Measurements from ENCODE around the gene ZNF133. TPM values are rescaled to one million over a fixed set of nuclear protein-coding genes. Genes with fewer than 3 reads are reported as not detected.

Gene ZNF133
- total and polyA plus RNA-seq, 2 of the 13 experiments (the other 11 are each of a cell fraction or from before 2014, with no cell fraction given) = 23.5 to 26.7 TPM

- no peak for DNase-seq (ENCODE audit: low spot score)
- no peak for FAIRE-seq
- in situ Hi-C loops (cut with HindIII; ENCODE audit: extremely low pct_ligation_motif_present, low pct_unique_long_range_greater_than_20kb) = no loop called here
- no peak overlapping the region for H3K9ac ChIP-seq (ENCODE audit: insufficient read depth, low read depth, low read length)
- ATAC-seq = no peak
- no peaks in the 10 kb centered on the region for H4K20me1 ChIP-seq (ENCODE audit: insufficient read depth, low read length)
- no peaks in the 10 kb centered on the region for H3K27me3 ChIP-seq (ENCODE audit: control insufficient read depth in 1 of 2, insufficient read depth in 2 of 2, low read length in 2 of 2)
- POLR2A ChIA-PET = no interaction called here
- no TSS peak for BruUV-seq (replicated peaks)
- no peaks in the 10 kb centered on the region for H3K79me2 ChIP-seq (ENCODE audit: insufficient read depth, low read length)
- H3K4me2 ChIP-seq (ENCODE audit: low read depth, low read length) = no peak overlapping the region
- CTCF ChIA-PET (ENCODE audit: low intra/inter-chr PET ratio, low total read pairs) = no interaction called here
- H2AFZ ChIP-seq (ENCODE audit: low read length) = no peak overlapping the region
- peaks cover 21 to 46% of the 10 kb centered on the region in 2 experiments for H3K36me3 ChIP-seq (replicated peaks in 1 of 2; ENCODE audit: control insufficient read depth in 1 of 2, insufficient read depth in 2 of 2, low read length in 2 of 2)
- no peak overlapping the region for H3K27ac ChIP-seq (ENCODE audit: extremely low read length, insufficient read depth, low read length)
- intact Hi-C loops (cut with micrococcal nuclease; ENCODE audit: unreplicated experiment) = no loop called here
- no peak overlapping the region for H3K4me3 ChIP-seq (replicated peaks in 1 of 3; ENCODE audit: insufficient read depth in 1 of 3, low read depth in 2 of 3, low read length in 3 of 3)
- H3K4me1 ChIP-seq (ENCODE audit: insufficient read depth, low read length) = no peaks in the 10 kb centered on the region
- TF ChIP-seq SP140L (CRISPR knock-in tag; IDR thresholded peaks at IDR 0.05; ENCODE audit: borderline replicate concordance) (no peak), MAFG (CRISPR knock-in tag; IDR thresholded peaks at IDR 0.05) (no peak), ZNF468 (CRISPR knock-in tag; IDR thresholded peaks at IDR 0.05) (no peak), ZNF121 (CRISPR knock-in tag; IDR thresholded peaks at IDR 0.05) (0 out of 2 replicates have a peak, but pooled peaks have one; percentile 21), MIER2 (CRISPR knock-in tag; IDR thresholded peaks at IDR 0.05) (no peak), KDM1A (CRISPR knock-in tag; IDR thresholded peaks at IDR 0.05) (no peak)
- no peaks in the 10 kb centered on the region for H3K9me3 ChIP-seq (ENCODE audit: low read length)
- WGBS (ENCODE audit: low lambda C conversion rate) = 97% methylated on average over 9 of the region's 9 CpGs
These were observed 24.4 kb downstream of the ZNF133 start for GRCh38 chr20:18312723-18313122.

GRCh38 chr20:18313411-18313810 lies 25.1 kb downstream of the ZNF133 start:
- no peaks in the 10 kb centered on the region for H3K79me2 ChIP-seq (ENCODE audit: insufficient read depth, low read length)
- no TSS peak for BruUV-seq (replicated peaks)
- no peaks in the 10 kb centered on the region for H3K9me3 ChIP-seq (ENCODE audit: low read length)
- no peak overlapping the region for H2AFZ ChIP-seq (ENCODE audit: low read length)
- intact Hi-C loops (cut with micrococcal nuclease; ENCODE audit: unreplicated experiment) = no loop called here
- ATAC-seq (no peak), FAIRE-seq (no peak), DNase-seq (ENCODE audit: low spot score) (no peak)
- H3K27me3 ChIP-seq (ENCODE audit: control insufficient read depth in 1 of 2, insufficient read depth in 2 of 2, low read length in 2 of 2) = no peaks in the 10 kb centered on the region
- H3K27ac ChIP-seq (ENCODE audit: extremely low read length, insufficient read depth, low read length) = no peak overlapping the region
- no peak overlapping the region for H3K4me2 ChIP-seq (ENCODE audit: low read depth, low read length)
- ChIA-PET POLR2A (interaction anchor here (1.6 kb wide), 1 partner anchor 26 kb away, joined by 5 read pairs; the partner anchor contains the start of gene ZNF133), CTCF (ENCODE audit: low intra/inter-chr PET ratio, low total read pairs) (no interaction called here)
- H3K4me3 ChIP-seq (replicated peaks in 1 of 3; ENCODE audit: insufficient read depth in 1 of 3, low read depth in 2 of 3, low read length in 3 of 3) = no peak overlapping the region
- H4K20me1 ChIP-seq (ENCODE audit: insufficient read depth, low read length) = no peaks in the 10 kb centered on the region
- peaks cover 21 to 46% of the 10 kb centered on the region in 2 experiments for H3K36me3 ChIP-seq (replicated peaks in 1 of 2; ENCODE audit: control insufficient read depth in 1 of 2, insufficient read depth in 2 of 2, low read length in 2 of 2)
- in situ Hi-C loops (cut with HindIII; ENCODE audit: extremely low pct_ligation_motif_present, low pct_unique_long_range_greater_than_20kb) = no loop called here
- H3K9ac ChIP-seq (ENCODE audit: insufficient read depth, low read depth, low read length) = no peak overlapping the region
- WGBS (ENCODE audit: low lambda C conversion rate) = 100% methylated on average over 1 of the region's 1 CpG
- H3K4me1 ChIP-seq (ENCODE audit: insufficient read depth, low read length) = no peaks in the 10 kb centered on the region
- TF ChIP-seq ZNF703 (CRISPR knock-in tag; IDR thresholded peaks at IDR 0.05; ENCODE audit: borderline replicate concordance) (no peak), PHF8 (CRISPR knock-in tag; IDR thresholded peaks at IDR 0.05) (no peak), ZNF512B (CRISPR knock-in tag; IDR thresholded peaks at IDR 0.05; ENCODE audit: borderline replicate concordance) (no peak), MXD1 (CRISPR knock-in tag; IDR thresholded peaks at IDR 0.05) (no peak), SP2 (CRISPR knock-in tag; IDR thresholded peaks at IDR 0.05) (no peak), ELF1 (CRISPR knock-in tag; IDR thresholded peaks at IDR 0.05) (no peak), ETV5 (CRISPR knock-in tag; IDR thresholded peaks at IDR 0.05; ENCODE audit: borderline replicate concordance) (no peak), KDM5A (IDR thresholded peaks at IDR 0.05; ENCODE audit: borderline replicate concordance, low read length) (no peak), HIC2 (CRISPR knock-in tag; IDR thresholded peaks at IDR 0.05; ENCODE audit: low read depth) (no peak), ATAD3A (CRISPR knock-in tag; IDR thresholded peaks at IDR 0.05) (no peak)
